ENCODE measurements around the gene SLC16A3.

SLC16A3 gene

GRCh38 chr17:82281502-82282238 lies 52.8 kb downstream of the SLC16A3 start:
- no peak overlapping the region for H3K4me3 ChIP-seq (ENCODE audit: low read depth, low read length)
- in situ Hi-C loops (cut with HindIII; ENCODE audit: low sequenced_read_pairs) = no loop called here
- DNase-seq (ENCODE audit: low read depth, low spot score) = no peak
- no peak for TF ChIP-seq CTCF (IDR thresholded peaks at IDR 0.05; ENCODE audit: low read depth, low read length)

GRCh38 chr17:82282239-82283207 lies 53.7 kb downstream of the SLC16A3 start:
- in situ Hi-C loops (cut with HindIII; ENCODE audit: low sequenced_read_pairs) = no loop called here
- no peak for TF ChIP-seq CTCF (IDR thresholded peaks at IDR 0.05; ENCODE audit: low read depth, low read length)
- no peak for DNase-seq (ENCODE audit: low read depth, low spot score)
- H3K4me3 ChIP-seq (ENCODE audit: low read depth, low read length) = no peak overlapping the region

GRCh38 chr17:82283208-82283749 lies 54.4 kb downstream of the SLC16A3 start:
- DNase-seq (ENCODE audit: low read depth, low spot score) = peak; percentile 72
- TF ChIP-seq CTCF (IDR thresholded peaks at IDR 0.05; ENCODE audit: low read depth, low read length) = no peak
- in situ Hi-C loops (cut with HindIII; ENCODE audit: low sequenced_read_pairs) = no loop called here
- no peak overlapping the region for H3K4me3 ChIP-seq (ENCODE audit: low read depth, low read length)

- DNase-seq (ENCODE audit: low read depth, low spot score) = no peak
- no peak for TF ChIP-seq CTCF (IDR thresholded peaks at IDR 0.05; ENCODE audit: low read depth, low read length)
- in situ Hi-C loops (cut with HindIII; ENCODE audit: low sequenced_read_pairs) = no loop called here
- no peak overlapping the region for H3K4me3 ChIP-seq (ENCODE audit: low read depth, low read length)
Measured at GRCh38 chr17:82285141-82285540, 56.3 kb downstream of the SLC16A3 start.

GRCh38 chr17:82287013-82287867 lies 58.4 kb downstream of the SLC16A3 start:
- TF ChIP-seq CTCF (IDR thresholded peaks at IDR 0.05; ENCODE audit: low read depth, low read length) = no peak
- in situ Hi-C loops (cut with HindIII; ENCODE audit: low sequenced_read_pairs) = no loop called here
- H3K4me3 ChIP-seq (ENCODE audit: low read depth, low read length) = no peak overlapping the region
- no peak for DNase-seq (ENCODE audit: low read depth, low spot score)

Measured in astrocyte of the spinal cord (primary cell).